OCI-M1 (cell line): Measurements from ENCODE around the gene NMT1.
A peak's percentile ranks its signal among the peaks of the same experiment; 100 is the strongest.
"Not testable (repeated sequence)": the region's sequence is repeated elsewhere in the genome, so short reads cannot be mapped to it uniquely, and the experiment has no call there.

Source experiments
- DNase-seq: peaks from one replicate; lab custom pipeline; 2025; lab: John Stamatoyannopoulos, UW

NMT1 gene

GRCh38 chr17:45036691-45037090, 24.4 kb upstream of the NMT1 start:
- DNase-seq, result no peak

DNA sequence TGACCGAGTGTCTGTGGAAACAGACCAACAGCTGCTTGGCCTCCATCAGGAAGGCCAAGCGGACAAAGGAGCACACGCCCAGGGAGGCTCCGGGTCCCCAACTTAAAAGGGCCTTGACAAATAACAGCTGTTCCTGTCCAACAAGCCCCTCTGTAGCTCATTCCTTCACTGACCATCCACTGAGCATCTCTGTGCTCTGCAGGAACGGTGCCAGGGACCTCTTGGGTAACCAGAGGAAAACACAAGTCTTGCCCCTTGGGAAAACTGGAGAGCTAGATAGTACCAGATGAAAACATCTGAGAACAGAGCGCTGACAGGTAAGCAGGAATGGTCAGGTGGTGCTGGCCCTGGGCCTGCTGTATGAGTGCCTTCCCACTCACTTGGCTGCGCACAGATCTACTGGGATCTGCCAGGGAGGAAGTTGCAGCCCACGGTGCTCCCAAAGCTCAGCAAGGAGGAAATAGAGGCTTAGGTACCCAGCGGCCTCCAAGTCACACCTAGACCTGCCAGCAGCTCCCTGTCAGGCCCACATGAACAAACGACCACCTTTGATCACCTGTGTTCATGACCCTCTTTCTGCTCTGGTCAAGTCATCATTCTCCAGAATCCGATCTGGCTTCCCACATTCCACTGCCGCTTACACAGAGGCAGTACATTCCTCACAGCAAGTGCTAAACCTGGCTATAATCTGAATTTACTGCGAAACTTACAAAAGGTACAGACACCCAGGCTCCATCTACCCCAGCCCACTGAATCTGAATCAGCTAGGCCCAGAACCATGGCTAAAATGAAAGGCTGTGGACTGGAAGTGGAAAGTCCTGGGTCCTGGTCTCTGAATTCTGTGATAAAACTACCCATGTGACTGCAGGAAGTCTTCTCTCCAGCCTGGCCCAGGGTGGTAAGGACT, 22.1 kb upstream of the NMT1 start:
- DNase-seq, result no peak

- no peak for DNase-seq
Observed at GRCh38 chr17:45040459-45040858, 20.7 kb upstream of the NMT1 start.

GRCh38 chr17:45042346-45043120, 18.6 kb upstream of the NMT1 start:
- DNase-seq, result no peak

DNA sequence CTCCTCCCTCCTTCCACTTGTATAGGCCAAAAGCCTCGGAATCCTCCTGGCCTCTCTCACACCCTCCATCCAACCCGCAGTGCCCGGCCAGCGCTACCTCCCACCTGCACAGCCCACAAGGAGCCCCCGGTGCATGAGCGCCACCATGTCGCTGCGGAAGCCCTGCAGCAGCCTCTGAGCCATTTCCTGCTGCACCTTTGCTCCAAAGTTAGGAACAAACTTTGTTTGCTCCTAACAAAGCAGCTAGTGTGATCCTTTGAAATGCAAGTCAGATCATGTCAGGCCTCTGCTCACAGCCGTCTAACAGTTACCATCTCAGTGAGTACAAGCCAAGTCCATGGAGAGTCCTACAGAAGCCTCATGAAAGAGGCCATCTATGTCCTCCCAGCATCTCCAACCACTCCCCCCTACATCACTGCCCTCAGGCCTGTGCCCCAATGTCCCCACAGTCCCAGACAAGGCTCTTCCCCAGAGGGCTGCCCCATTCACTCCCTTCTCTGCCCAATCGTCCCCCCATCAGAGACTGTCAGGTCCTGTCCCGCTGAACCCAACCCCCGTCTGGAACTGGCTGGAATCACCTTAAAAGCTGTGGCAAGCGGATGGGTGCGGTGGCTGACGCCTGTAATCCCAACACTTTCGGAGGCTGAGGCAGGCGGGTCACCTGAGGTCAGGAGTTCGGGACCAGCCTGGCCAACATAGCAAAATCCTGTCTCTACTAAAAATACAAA, 17.1 kb upstream of the NMT1 start:
- no peak for DNase-seq

- no peak for DNase-seq
Observed at GRCh38 chr17:45046537-45047125, 14.5 kb upstream of the NMT1 start.

GRCh38 chr17:45048795-45049563, 12.1 kb upstream of the NMT1 start:
- no peak for DNase-seq

DNA sequence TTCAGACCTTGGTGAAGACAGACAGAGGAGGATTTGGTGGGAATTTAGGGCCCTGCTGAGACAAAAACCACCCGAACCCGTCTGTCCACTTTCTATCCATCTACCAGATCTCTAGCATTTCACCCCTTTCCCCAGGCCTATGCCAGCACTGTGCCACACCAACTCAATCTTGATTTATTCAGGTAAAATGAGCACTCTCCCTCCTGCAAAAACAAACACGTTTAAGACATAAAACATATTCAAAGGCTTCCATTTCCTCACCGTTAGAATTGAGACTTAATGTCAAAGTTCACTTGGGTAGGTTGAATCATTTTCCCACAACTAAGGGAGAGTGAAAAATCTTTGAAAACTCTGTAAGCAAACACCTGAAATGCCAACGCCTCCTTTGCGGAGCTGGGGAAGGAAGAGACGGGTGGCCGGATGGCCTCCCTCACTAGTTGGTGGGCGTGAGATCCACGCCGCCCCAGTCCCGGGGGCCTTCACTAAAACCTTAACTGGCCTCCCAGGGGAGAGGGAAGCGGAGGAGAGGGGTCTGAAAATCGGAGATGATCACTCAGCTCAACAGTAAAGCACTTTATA, 10.5 kb upstream of the NMT1 start:
- peak; percentile 56 for DNase-seq

- DNase-seq, result peak; percentile 96
Observed at GRCh38 chr17:45051060-45051719, 9.9 kb upstream of the NMT1 start, which contains the start of gene DCAKD. TSS of gene DCAKD (minus strand) at chr17:45051632. CDS start at chr17:45034885, 16,747 bp downstream.

- not testable (repeated sequence) for DNase-seq
Observed at GRCh38 chr17:45051720-45052051, 9.4 kb upstream of the NMT1 start.

- peak; percentile 53 for DNase-seq
Observed at GRCh38 chr17:45052052-45052772, 8.9 kb upstream of the NMT1 start.

DNA sequence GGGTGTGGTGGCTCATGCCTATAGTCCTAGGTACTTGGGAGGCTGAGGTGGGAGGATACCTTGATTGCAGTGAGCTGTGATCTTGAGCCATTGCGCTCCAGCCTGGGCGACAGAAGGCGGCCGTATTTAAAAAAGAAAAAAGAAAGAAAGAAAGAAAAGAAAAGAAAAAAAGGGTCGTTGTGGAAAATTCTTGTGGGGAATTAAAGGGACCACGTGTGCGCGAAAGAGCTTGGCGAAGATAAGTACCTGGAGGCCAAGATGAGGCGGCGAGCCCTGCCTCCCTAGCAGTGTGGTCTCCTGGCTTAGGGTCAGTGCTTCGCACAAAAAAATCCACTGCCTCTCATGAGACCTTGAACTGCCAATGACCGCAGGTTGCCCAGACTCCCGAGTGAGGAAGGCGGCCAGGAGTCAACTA, 728 bp upstream of the NMT1 start:
- no peak for DNase-seq

DNA sequence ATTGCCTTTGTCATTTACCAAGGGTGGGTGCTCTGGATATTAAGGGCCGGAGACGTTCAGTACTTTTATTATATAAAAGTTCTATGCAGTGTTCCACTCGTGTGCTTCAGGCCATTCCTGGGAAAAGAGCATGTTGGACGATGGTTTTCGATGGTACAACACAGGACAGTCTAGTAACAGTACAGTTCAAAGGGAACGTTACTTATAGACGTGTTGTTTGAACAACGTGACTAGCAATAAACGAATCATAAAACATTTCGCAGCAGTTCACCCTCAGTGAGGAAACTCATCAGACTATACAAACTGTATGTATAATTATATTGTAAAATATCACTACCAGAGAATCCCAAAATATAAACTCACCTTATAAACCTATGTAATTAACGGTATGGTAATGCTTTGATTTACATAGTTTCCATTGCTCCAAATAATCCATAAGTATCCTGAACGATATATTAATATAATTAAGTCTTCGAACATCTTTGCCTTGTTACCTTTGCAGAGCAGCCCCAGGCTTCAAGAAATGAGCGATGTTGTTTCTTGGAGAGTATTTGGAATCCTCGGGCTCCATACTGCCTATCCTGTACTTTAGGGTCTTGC, 589 bp downstream of the NMT1 start:
- DNase-seq, result no peak

GRCh38 chr17:45063198-45063597, 2.1 kb downstream of the NMT1 start:
- DNase-seq, result peak; percentile 85

DNA sequence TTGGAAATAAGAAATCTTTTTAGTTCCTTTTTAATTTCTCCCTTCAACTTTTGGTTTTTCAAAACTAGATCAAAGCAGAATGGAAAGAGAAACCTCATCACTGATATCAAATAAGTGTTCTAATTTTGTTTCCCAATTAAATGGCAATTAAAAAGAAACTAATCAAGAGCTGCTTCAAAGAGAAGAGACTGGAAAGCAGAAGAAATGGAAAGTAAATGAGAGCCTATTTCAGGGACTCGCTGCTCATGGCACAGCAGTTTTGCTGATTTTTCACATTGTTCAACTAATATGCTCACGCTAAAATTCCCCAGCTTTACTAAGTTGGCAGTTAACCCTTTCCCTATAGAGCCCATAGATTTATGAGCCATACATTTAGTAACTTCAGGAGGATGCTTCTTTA, 6.5 kb downstream of the NMT1 start:
- no peak for DNase-seq

- DNase-seq, result no peak
Observed at GRCh38 chr17:45070001-45070400, 8.9 kb downstream of the NMT1 start.

- DNase-seq, result no peak
Observed at GRCh38 chr17:45070809-45071208, 9.7 kb downstream of the NMT1 start.

DNA sequence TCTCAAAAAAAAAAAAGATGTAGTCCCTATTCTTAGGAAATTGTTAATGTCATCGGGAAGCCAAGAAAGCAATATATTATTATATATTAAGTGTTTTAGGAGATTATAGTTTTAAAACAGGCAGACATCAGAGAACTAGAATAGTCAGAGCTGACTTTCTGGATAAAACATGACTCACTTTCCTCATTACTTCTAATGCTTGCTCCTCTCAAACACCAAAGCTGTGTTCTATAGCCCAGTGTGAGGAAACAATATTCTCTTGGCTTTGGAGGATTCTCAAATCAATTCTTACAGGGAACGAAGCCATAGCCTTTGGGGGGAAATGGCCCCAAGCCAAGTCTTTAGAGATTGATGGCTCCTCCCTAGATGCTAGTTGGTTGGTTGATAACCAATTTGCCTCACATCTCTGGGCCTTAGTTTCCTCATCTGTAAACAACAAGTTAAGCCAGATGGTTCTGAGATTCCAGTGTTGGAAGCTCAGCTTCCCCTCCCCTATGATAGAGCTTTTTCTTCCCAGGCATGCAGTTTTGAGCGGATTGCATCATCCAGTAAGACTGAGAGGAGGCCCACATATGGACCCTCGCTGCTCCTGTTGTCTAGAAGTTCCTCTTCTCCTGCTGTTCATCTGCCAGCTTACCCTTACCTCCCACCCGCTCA, 12.4 kb downstream of the NMT1 start:
- DNase-seq, result peak; percentile 31

DNA sequence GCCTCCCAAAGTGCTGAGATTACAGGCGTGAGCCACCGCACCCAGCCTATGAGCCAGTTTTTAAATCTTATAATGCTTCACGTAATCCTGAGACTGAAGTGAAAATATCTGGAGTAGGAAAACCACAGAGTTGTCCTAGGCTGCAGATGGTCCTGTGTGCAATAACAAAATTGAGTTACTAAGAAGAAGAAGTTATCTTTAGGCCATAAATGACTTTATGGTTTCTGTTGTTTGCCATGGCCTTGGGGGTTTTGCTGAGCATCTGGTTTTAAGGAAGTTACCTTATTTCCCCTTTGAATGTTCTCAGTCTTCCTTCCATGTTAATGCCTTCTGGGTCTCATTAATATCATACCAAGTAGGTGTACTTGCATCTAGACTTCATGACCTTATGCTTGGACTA, 16.5 kb downstream of the NMT1 start:
- DNase-seq, result peak; percentile 59
